ENCODE measurements around the gene R3HCC1L.
A peak's percentile ranks its signal among the peaks of the same experiment; 100 is the strongest.

R3HCC1L gene

GRCh38 chr10:98264378-98265065 is 130.1 kb downstream of the R3HCC1L start:
- TF ChIP-seq CTCF (conservative IDR thresholded peaks at IDR 0.05; ENCODE audit: low read depth, low read length), result no peak
- no peak for DNase-seq (ENCODE audit: low read depth)
- no peak overlapping the region for H3K4me3 ChIP-seq (ENCODE audit: low read length)

GRCh38 chr10:98265403-98266378 is 131.2 kb downstream of the R3HCC1L start:
- no peak for DNase-seq (ENCODE audit: low read depth)
- H3K4me3 ChIP-seq (ENCODE audit: low read length), result no peak overlapping the region
- no peak for TF ChIP-seq CTCF (conservative IDR thresholded peaks at IDR 0.05; ENCODE audit: low read depth, low read length)

GRCh38 chr10:98266647-98267046 is 132.2 kb downstream of the R3HCC1L start:
- no peak for TF ChIP-seq CTCF (conservative IDR thresholded peaks at IDR 0.05; ENCODE audit: low read depth, low read length)
- no peak overlapping the region for H3K4me3 ChIP-seq (ENCODE audit: low read length)

GRCh38 chr10:98267069-98267893 is 132.8 kb downstream of the R3HCC1L start:
- no peak for DNase-seq (ENCODE audit: low read depth)
- peak overlapping the region; percentile 30 for H3K4me3 ChIP-seq (ENCODE audit: low read length)
- TF ChIP-seq CTCF (conservative IDR thresholded peaks at IDR 0.05; ENCODE audit: low read depth, low read length), result no peak

More at GRCh38 chr10:98266647-98267046, 132.2 kb downstream of the R3HCC1L start:
- no peak for DNase-seq (ENCODE audit: low read depth)

GRCh38 chr10:98267894-98268693 is 133.6 kb downstream of the R3HCC1L start, which contains the start of gene LOXL4:
Gene LOXL4 (minus strand): TSS chr10:98268194. CDS start chr10:98263019, 5,175 bp downstream.
- TF ChIP-seq CTCF (conservative IDR thresholded peaks at IDR 0.05; ENCODE audit: low read depth, low read length), result no peak
- H3K4me3 ChIP-seq (ENCODE audit: low read length), result peak within 1 kb of the TSS; percentile 49
- no peak for DNase-seq (ENCODE audit: low read depth)

Data from retinal pigment epithelial cell (primary cell).